Activated CD8-positive, alpha-beta memory T cell treated with anti-CD3 and anti-CD28 coated beads, Interleukin-2, amount 50 U/mL, for 4 hours (primary cell): Measurements from ENCODE around the gene EMX2.
"Not testable (repeated sequence)": the region's sequence is repeated elsewhere in the genome, so short reads cannot be mapped to it uniquely, and the experiment has no call there.

Experiments
- DNase-seq: peaks from one replicate; pipeline ENCODE4 v3.0.0-alpha.2; 2020

Gene EMX2

DNA sequence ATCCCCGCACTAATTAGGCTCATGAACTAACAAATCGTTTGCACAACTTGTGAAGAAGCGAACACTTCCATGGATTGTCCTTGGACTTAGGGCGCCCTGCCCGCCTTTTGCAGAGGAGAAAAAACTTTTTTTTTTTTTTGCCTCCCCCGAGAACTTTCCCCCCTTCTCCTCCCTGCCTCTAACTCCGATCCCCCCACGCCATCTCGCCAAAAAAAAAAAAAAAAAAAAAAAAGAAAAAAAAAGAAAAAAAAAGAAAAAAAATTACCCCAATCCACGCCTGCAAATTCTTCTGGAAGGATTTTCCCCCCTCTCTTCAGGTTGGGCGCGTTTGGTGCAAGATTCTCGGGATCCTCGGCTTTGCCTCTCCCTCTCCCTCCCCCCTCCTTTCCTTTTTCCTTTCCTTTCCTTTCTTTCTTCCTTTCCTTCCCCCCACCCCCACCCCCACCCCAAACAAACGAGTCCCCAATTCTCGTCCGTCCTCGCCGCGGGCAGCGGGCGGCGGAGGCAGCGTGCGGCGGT lies at the start of gene EMX2:
EMX2 (plus strand) TSS at position 41 of the 519 bp plus-strand sequence. CDS start 522 bp downstream, outside the sequence.
- DNase-seq, result no peak

DNA sequence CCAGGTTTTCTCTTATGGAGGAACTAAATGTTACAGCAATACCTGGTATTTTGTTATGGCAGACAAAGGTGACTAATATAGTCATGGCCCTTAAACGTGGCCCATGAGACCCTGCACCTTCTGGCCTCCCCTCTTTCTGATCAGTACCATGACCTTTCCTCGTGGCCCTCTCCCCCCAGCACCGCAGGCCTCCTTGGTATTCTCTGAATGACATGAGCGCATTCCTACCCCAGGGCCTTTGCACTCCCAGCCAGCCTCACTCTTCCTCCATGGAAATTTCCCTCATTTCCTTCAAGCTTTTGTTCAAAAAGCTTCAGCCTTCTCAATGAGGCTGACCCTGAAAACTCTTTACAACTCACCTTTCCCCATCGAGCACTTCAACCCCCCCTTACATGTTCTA lies 46.5 kb upstream of the EMX2 start:
- no peak for DNase-seq

DNA sequence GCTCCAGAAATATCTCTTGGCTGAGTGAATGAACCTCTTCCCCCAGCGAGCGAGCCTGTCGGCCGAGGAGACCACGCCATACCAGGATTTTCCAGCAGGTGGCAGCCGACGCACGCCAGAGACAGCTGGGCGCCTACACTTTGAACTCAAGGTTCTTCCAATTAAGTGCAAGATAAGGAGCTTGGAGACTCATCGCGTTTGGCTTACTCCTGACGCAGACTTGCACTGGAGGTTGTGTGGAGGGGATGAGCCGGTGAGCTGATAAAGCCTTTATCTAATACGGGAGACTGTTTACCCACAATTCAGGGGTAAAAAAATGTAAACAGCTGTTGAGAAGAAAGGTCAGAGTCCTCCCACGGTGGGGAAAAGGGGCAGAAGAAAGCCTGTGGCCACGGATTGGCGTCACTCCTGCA lies 45.9 kb upstream of the EMX2 start:
- peak; percentile 68 for DNase-seq

DNA sequence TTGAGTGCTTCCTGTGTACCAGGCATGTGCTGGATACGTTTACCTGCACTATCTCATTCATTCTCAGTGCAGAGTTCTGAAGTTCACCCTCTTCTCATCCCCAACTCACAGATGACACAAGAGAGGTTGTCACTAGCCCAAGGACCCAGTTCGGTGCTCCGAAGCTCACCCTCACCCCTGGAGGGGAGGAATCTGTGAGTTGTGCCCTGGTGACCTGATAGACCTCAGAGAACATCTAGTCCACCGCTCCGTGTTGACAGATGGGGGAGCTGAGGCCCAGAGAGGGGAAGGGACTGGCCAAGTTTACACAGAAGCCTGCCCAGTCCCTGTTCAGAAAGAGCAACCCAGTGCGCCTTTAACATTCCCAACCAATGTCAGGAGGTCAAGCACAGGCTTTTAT lies 44.8 kb upstream of the EMX2 start:
- no peak for DNase-seq

DNA sequence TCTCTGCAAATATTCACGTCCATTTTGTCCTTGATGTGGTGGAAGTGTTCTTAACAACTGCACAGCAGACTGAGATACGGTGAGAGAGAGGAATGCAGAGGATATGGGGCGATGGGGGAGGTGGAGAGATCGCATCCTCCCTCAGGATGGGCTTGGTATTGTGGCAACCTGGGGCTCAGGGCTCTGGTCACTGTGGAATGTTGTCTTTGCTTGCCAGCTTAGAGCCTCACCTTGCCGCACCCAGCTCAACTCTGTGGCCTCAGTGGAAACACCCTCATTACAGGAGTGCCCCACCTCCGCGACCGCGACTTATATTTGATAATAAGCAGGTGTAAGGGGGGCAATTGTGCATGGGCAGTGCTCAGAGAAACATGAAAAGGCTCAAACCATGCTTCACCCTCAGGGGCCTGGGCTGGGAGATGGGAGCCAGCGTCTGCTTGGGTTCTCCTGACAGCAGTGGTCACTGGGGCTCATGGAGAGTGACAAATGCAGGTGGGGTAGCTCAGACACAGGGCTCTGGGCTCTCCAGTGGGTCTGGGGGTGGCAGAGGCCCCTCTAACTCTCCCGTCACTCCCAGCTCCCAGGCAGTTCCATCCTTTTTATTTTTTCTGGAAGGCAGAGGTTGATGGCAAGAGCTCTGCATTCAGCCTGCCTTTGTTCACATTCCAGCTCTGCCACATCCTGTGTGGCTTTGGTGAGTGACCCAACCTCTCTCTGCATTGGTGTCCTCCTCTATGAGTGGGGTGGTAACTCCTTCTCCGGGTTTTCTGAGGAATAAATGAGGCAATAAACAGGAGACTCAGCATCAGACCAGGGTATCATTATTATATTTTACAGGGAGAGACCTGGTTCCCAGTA lies 43.1 kb upstream of the EMX2 start:
- no peak for DNase-seq

DNA sequence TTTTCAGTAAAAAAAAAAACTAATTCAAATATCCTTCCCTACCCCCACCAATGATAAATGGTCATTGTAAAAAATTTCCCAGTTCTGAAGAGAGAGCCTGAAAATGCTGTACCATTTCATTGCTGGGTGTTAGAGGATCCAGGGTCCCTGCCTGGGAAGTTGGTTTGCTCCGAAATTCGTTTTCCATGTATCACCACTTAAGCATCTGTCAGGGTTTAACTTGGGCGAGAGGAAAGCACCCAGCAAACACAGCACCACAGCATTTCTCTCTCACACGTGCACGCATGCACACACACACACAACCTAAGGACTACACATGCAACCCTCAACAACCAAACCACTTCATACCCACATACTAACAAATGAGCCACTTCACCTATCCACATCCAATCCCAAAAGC lies 42.1 kb upstream of the EMX2 start:
- DNase-seq, result no peak

DNA sequence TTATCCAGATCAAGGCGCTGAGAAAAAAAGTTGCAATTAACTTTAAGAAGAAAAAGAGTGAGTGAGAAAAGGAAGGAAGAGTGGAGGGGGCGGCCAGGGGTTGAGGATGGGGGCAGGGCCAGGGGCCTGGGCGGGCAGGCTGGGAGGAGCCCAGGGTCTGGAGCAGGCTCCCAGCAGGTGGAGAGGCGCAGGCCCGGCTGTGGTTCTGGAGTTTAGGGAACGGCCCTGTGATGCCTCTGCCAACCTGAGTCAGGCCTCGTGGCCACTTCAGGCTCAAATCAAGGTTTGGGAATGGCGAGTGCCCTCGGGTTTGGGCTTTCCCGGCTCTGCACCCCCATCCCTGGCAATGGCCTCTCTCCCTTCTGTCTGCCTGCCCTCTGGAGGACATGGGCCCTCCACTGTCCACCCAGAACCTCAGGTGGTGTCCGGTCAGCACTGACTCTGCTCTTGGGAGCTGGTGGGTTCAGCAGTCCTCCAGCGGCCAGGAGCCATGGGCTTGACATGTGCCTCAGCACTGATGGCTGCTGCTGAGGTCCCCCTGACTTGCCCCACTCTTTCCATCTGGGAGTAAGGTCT lies 41.0 kb upstream of the EMX2 start:
- no peak for DNase-seq

DNA sequence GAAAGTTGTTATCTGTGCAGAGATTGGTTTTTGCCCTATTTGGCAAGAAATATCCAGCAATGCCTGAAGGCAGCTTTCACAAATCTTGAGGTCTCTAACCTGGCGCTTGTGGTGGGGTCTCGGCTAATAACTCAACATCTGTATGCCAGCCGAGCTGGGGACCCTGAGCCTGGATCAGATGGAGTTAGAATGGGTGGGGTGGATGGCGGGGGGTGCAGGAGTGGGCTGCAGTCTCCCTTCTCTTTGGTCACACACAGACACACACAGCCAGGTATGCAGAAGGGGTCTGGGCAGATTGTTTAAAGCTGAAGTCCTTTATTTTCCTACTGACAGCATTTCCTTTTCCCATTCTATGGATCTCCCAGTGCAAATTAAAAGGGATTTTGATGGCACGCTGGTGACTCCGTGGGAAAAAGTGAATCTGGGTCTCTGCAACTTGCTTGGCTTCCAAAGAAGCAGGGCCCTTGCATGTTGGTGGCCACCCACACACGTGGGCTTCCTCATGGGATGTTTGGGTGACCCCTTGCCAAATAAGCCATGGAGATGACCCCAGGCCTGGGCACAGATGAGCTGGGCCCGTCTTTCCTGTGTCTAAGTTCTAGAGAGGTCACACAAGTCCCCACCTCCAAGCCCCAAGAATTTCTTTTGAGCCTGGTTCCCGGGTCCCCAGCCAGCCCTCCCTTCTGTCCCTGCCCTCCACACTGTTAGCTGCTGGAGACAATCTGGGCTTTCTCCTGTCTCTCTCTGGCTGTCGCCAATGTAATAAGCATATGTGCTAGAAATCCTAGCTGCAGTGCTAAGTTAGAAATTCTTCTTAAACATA lies 39.9 kb upstream of the EMX2 start:
- DNase-seq, result no peak

DNA sequence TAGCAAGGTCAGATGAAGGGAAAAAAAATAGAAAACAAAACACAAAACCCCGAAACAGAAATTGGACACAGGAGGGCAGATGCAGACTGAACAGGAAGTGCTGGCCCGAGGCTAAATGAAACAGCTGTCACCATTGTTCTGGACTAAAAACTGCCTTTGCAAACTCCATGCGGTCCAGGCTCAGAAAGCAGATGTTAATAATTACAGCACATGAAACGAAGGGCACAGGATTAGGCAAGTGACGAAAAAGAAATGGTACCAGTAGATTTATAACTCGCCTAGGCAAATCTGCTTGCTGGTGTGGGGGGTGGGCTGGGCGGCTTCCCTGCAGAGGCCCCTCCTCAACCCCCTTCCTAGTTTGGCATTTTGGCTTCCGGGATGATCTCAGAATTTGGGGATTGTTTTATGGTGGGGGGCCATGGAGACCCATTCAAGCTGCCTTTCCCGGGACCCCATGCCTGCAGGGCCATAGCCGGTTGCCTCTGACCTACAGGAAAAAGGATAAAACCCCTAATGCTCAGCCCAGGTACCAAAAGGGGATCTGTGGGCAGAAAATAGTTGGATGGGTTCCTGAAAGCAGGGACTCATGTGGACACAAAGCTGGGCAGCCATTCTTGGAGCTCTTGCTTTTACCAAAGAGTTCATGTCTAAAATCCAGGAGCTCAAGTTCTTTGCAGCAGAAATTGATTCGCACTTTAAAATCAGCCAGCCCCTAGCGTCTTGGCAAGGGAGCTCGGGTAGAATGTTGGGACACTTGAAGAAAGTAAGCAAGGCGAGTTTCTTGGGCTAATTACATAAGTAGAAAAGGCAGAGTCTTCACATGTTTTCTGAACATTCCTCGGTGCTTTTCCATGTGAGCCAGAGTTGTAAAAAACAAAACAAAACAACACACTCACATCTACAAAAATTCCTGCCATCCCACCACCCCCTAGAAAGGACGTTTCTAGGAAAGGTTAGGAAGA lies 39.0 kb upstream of the EMX2 start:
- DNase-seq, result no peak

DNA sequence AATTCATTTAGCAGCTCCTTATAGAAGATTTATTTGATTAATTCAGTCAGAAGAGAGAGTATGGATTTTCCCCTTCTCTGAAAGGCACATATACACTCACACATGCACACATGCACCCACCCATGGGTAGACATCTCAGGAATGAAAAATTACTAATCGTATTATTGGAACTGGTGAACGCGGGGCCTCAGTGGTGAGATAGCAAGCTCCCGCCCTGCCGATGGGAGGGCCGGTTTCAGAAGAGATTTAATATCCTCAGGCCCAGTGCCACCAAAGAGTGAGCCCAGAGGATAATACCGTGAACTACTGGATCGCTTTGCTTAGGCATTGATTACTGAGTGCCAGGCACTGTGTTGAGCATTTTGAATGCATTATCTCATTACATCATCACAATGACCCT lies 38.0 kb upstream of the EMX2 start:
- no peak for DNase-seq

DNA sequence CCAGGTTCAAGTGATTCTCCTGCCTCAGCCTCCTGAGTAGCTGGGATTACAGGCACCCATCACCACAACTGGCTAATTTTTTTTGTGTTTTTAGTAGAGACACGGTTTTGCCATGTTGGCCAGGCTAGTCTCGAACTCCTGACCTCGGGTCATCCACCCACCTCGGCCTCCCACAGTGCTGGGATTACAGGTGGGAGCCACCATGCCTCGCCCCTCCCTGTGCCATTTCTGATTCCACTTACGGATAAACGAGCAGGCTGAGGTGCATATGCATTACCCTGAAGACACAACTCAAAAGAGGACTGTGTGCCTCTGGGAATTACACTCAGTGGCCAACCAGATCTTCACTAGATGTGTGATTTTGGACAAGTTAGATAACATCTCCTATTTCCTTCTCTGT lies 35.5 kb upstream of the EMX2 start:
- not testable (repeated sequence) for DNase-seq

DNA sequence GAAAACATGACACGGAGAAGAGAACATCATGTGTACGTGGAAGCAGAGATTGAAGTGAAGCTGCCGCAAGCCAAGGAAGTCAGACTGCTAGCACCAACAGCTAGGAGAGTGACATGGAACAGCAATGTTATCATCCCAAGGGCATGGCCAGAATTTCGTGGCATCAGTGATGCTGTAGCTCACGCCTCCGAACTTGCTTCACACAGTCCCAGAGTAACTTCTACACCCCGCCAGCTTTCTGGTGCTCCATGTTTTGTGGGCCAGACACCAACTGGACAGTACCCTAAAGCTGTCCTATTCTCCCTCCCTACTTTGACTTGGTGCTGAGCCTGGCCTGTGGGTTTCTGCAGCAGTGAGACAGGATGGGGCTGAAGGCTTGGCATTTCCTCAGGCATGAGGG lies 33.0 kb upstream of the EMX2 start:
- no peak for DNase-seq

DNA sequence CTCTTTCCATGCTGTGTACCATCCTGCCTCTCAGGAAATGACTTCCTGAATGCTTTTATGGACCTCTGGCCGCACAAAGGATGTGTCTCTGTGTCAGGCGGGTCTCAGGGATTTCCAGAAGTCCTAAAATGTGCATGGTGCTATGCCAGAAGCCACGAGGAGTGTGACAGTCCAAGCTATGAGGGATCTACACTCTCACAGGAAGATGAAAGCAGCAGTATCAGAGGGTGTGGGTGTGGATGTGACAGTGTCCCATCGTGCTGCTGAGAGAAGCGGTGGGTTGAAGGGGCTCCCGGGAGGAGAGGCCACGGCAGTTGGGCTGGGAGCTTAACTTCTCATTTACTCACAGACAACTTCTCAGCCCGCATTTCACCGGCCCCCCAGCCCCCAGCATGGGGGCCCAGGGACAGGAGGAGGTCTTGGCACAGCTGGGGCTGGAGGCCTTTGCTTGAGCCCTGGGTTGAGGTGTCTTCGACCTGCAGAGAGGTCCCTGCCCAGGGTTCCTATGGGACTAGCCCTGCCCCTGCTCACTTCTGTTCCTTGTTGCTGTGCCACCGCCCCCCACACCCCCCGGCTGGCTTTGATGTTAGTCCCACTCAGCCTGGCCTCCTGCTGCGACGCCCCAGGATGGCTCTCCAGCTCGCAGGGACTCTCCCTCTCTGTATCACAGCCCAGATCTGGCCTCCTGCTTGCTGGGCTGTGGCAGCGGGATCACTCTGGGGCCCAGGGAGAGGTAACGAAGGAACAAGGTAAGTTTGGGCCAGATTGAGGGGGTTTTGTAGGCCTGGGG lies 30.8 kb upstream of the EMX2 start:
- no peak for DNase-seq

DNA sequence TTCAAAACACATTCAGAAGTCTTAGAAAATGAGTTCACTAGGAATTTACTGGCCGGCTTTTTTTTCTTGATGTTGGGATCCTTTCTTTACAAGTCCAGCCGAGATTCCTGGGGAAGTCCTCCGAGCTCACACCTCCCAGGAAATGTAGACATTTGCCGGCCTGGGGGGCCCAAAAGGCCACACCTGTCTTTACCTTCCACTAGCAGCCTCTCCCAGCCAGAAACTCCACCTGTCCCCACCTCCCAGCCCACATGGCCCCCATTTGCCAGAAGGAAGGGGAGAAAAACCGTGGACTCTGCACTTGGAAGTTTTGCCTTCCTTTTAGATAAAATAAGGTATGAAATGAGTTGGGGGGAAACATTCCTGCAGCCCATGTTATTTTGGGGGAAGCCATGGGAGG lies 27.6 kb upstream of the EMX2 start:
- no peak for DNase-seq

DNA sequence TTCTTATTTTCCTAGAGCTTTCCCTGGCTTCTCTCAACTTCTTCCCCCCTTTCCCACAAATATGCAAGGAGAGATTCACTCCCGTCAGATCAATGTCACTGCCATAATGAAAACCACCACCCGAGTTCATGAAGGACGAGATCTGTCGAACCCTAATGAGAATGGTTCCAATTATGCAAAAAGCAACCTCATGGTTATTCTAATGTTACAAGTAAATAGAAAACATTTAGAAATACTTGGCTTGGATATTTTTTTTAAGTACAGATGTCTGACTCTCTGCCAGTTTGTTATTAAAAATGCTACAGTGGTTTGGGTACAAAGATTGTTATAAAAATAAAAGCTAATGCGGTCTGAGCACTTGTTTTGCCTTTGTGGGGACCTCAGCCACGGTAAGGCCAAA lies 25.9 kb upstream of the EMX2 start:
- DNase-seq, result no peak

DNA sequence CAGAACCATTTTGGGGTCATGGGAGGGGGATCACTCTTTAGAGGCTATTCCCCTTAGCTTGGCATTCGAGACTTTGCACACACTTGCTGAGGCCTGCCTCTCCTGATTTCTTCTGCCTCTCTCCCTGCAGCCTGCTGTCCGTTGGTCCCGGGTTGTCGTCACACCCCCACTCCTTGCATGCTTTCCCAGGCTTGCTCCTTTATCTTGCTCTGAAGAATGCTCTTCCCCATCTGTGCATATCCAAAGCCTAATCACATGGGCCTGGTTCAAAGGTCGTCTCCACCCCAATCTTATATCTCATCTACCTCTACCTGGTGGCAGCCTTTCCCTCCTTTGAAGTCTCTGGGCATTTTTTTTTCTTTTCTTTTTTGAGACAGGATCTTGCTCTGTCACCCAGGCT lies 24.3 kb upstream of the EMX2 start:
- DNase-seq, result no peak

DNA sequence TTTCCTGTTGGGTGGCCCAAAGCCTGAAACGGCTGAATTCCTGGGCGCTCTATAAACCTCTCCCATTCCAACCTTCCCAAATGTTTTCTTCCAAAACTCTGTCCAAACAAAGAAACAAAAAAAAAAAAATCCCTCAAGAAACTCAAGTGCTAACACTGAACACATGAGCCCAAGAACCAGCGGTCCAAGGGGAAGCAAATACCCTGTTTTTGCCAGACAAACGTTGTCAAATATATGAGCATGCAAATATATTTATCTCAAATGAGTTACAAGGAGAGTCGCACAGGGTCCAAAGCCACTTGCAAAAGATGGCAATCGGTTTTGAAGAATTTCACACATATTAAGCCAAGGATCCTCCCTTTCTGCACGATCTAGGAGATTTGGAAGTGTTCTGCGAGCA lies 23.3 kb upstream of the EMX2 start:
- DNase-seq, result no peak

DNA sequence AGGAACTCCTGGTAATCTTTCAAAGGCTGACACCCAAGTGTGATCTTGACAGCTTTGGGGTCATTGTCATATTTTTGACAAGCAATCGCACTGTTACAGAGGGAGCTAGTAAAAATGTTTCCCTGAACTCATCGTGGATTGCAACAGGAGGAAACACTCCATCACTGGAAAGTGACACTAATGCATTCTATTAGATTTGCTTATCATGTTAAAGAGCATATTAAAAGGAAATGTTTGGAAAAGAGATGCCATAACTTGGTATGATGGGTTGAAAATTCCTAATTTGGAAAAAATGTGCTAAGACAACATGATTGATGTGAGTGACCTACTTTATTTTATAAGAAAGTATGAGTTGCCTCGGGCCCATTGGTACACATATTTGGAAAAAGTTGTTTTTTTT lies 22.7 kb upstream of the EMX2 start:
- DNase-seq, result no peak

DNA sequence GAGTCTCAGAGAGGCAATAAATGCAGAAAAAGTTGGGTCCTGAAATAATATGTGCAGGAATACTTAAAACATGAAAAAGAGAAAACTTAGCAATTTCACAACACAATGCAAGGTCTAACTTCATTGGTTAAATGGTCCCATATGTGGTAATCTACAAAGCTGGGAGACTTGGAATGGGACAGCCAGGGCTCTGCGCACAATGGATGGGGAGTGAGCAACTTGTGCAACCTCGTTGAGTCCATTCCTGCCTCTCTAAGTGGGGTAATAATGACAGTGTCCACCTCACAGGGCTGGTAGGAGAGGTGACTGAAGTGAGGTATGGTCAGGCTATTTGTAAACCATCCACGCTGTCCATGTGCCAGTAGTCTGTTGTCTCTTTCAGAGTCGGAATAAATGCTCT lies 11.8 kb upstream of the EMX2 start:
- DNase-seq, result no peak

DNA sequence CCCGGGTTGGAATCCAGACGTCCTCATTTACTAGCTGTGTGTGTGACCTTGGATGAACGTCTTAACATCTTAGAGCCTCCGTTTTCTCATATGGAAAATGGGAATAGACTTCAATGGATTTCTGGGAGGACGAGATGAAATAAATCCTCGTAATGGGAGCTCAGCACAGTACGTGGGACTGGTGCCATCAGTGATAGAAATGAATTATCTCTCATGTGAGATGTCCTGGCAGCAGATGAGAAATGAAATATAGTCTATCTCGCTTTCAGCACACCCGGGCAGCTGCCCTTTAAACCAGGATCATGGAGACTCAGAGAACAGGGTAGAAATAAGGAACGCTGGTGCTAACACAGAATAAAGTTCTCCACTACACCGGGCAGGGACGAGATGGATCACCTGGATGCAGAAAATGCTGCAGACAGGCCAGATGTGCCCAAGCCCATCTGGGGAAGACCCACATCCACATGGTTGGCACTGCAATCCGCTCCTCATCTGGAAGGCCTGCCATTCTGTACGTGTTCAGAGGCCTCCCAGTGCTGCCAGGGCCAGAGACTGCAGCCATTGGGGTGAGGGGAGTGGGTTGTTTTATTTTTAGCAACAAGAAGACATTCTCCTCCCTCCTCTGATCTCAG lies 11.1 kb upstream of the EMX2 start:
- DNase-seq, result no peak

DNA sequence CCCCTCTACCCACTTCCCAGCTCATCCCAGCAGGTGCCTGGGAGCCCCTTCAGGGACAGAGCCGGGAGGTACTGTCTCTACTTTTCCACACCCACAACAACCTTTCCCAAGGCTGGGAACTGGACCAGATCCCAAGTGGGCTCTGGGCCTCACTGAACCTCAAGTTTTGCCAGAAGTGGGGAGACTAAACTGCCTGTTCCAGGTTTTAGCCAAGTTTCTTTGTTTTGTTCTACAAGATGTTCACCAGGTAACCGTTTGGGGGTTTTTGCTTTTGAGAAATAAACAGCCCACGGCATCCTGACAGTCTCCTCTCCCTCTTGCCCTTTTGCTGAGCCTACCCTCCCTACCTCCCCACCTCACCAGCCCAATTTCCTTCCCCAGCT lies 10.6 kb upstream of the EMX2 start:
- no peak for DNase-seq
